ENCODE data around the gene NOP58. TPM values are rescaled to one million over a fixed set of nuclear protein-coding genes. Genes with fewer than 3 reads are reported as not detected.
"Not testable (repeated sequence)": the region's sequence is repeated elsewhere in the genome, so short reads cannot be mapped to it uniquely, and the experiment has no call there.

Gene NOP58, protein sequence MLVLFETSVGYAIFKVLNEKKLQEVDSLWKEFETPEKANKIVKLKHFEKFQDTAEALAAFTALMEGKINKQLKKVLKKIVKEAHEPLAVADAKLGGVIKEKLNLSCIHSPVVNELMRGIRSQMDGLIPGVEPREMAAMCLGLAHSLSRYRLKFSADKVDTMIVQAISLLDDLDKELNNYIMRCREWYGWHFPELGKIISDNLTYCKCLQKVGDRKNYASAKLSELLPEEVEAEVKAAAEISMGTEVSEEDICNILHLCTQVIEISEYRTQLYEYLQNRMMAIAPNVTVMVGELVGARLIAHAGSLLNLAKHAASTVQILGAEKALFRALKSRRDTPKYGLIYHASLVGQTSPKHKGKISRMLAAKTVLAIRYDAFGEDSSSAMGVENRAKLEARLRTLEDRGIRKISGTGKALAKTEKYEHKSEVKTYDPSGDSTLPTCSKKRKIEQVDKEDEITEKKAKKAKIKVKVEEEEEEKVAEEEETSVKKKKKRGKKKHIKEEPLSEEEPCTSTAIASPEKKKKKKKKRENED
- total RNA-seq, result 141 and 153 TPM in 2 replicates

GRCh38 chr2:202265467-202266277, at the start of gene NOP58:
TSS of gene NOP58 (plus strand) at chr2:202265763. CDS start at chr2:202265942, 179 bp downstream.
- no peak for TF ChIP-seq CTCF (IDR thresholded peaks at IDR 0.05)
- H3K36me3 Mint-ChIP-seq (ENCODE audit: low read depth), result peaks cover 11% of the 10 kb centered on the region
- ATAC-seq (ENCODE audit: low read depth), result peak; percentile 87
- ChIA-PET CTCF (interaction anchor here (0.8 kb wide), 1 partner anchor 27 kb away, joined by 5 read pairs; the partner anchor contains the start of gene SUMO1), POLR2A (interaction anchor here (0.5 to 2.3 kb wide), 8 partner anchors 22 to 622 kb away, joined by 3 to 13 read pairs (median 9); partner anchors contain the start of genes ALS2, SUMO1 and TMEM237)
- H3K4me3 Mint-ChIP-seq, result peak within 1 kb of the TSS; percentile 38
- H3K27ac Mint-ChIP-seq, result no peak within 1 kb of the TSS
- H3K27me3 Mint-ChIP-seq, result no peaks in the 10 kb centered on the region
- intact Hi-C loops (cut with micrococcal nuclease), result loop anchor here (1.0 to 10.0 kb wide), 18 partner anchors 27 to 1738 kb away; partner anchors contain the start of genes ALS2, BMPR2, CARF and CFLAR
- peak; percentile 78 for DNase-seq
- peaks cover 30% of the 10 kb centered on the region for H3K4me1 Mint-ChIP-seq
- no peaks in the 10 kb centered on the region for H3K9me3 Mint-ChIP-seq

GRCh38 chr2:202221873-202222272, 43.7 kb upstream of the NOP58 start:
- no peaks in the 10 kb centered on the region for H3K27me3 Mint-ChIP-seq
- H3K27ac Mint-ChIP-seq, result no peak overlapping the region
- H3K9me3 Mint-ChIP-seq, result no peaks in the 10 kb centered on the region
- H3K4me3 Mint-ChIP-seq, result no peak overlapping the region
- no peak for ATAC-seq (ENCODE audit: low read depth)
- no peak for TF ChIP-seq CTCF (IDR thresholded peaks at IDR 0.05)
- intact Hi-C loops (cut with micrococcal nuclease), result no loop called here
- no peak for DNase-seq
- H3K4me1 Mint-ChIP-seq, result peaks cover 12% of the 10 kb centered on the region
- POLR2A ChIA-PET, result interaction anchor here (1.1 kb wide), 1 partner anchor 157 kb away, joined by 4 read pairs; no protein-coding TSS in a partner anchor
- H3K36me3 Mint-ChIP-seq (ENCODE audit: low read depth), result peaks cover 55% of the 10 kb centered on the region
- CTCF ChIA-PET, result no interaction called here

DNA sequence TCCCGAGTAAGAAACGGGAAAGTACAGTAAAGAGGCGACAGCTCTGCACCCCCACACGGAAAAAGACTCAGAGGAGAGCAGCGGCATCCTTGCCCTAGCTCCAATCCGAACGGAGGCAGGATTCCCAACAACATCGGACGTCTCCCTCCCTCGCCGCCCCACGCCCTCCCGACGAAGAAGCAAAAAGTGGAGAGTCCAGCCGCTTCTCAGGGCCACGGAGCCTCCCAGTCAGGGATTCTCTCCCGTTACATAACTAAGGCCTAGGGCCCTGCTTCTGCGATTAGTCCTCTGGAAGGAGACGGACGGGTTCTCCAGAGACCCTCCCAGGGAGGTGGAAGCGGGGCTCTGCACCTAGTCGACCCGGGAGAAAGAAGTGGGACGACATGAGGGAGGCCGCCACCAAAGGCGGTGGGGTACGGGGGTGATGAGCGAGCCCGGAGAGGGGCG, 27.8 kb upstream of the NOP58 start:
- ChIA-PET CTCF (interaction anchor here (1.3 kb wide), 1 partner anchor 27 kb away, joined by 5 read pairs; no protein-coding TSS in a partner anchor), POLR2A (interaction anchor here (0.5 to 3.1 kb wide), 6 partner anchors 21 to 380 kb away, joined by 3 to 11 read pairs (median 4); partner anchors contain the start of gene NOP58)
- intact Hi-C loops (cut with micrococcal nuclease), result loop anchor here (1.0 to 10.0 kb wide), 6 partner anchors 27 to 1523 kb away; partner anchors contain the start of genes BZW1, CYP20A1, NBEAL1 and NOP58
- Mint-ChIP-seq H3K4me1 (peaks cover 43% of the 10 kb centered on the region), H3K27ac (peak overlapping the region; percentile 70), H3K36me3 (ENCODE audit: low read depth) (peaks cover 12% of the 10 kb centered on the region), H3K9me3 (no peaks in the 10 kb centered on the region), H3K4me3 (peak overlapping the region; percentile 100), H3K27me3 (no peaks in the 10 kb centered on the region)
- ATAC-seq (ENCODE audit: low read depth) (peak; percentile 43), DNase-seq (no peak)
- TF ChIP-seq CTCF (IDR thresholded peaks at IDR 0.05), result no peak

DNA sequence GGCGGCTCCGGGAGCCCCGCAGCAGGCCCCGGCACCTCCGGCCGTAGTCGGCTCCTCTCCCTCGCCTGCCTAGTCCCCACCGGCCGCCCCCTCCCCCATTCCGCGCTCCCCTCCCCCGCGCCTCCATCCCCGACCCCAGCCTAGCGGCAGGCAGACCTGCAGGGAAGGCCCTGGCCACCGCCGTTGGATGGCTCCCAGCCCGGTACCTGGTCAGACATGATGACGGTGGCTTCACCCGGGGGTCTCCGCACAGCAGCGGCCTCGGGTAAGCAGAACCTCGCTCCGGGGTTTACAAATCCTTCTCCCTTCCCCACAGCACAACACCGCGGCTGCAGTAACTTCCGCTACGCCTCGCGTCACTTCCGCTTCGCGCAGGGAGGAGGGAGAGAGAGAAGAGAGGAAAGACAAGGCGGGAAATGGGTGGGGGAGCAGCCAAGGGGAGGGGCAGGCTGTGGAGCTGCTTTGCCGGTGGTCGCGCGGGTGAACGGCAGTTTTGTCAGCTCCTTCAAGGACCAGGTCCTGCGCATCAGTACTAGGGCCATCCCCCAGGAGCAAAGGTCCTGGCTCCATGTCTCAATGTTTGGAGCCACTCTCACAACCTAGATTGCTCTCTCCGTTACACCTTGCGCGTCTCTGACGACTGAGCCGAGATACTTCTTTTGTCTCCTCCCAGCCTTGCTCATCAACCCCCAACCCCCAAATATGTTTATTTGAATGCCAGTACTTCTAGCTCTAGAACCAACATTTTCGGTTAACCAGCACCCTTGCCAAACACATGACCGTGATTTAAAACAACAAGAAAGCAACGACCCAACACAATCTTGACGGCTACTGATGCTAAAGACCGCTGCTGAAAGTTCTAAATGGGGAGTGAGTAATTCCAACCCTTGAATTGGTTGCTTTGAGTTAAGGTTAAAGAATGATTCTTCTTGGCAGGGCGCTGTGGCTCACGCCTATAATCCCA, 27.0 kb upstream of the NOP58 start, which contains the start of gene SUMO1:
Gene SUMO1, minus strand, starts transcription at position 364 of the 964 bp plus-strand sequence. Its CDS starts 146 bp downstream, at position 218.
- DNase-seq (peak; percentile 86), ATAC-seq (ENCODE audit: low read depth) (peak; percentile 94)
- POLR2A ChIA-PET, result interaction anchor here (0.7 to 3.1 kb wide), 7 partner anchors 19 to 1226 kb away, joined by 3 to 11 read pairs (median 5); partner anchors contain the start of genes BMPR2 and NOP58
- H3K27ac Mint-ChIP-seq, result peak within 1 kb of the TSS; percentile 93
- H3K4me3 Mint-ChIP-seq, result peak within 1 kb of the TSS; percentile 100
- H3K36me3 Mint-ChIP-seq (ENCODE audit: low read depth), result peaks cover 9% of the 10 kb centered on the region
- CTCF ChIA-PET, result interaction anchor here (1.3 kb wide), 1 partner anchor 26 kb away, joined by 5 read pairs; no protein-coding TSS in a partner anchor
- intact Hi-C loops (cut with micrococcal nuclease), result loop anchor here (1.0 to 10.0 kb wide), 6 partner anchors 27 to 1524 kb away; partner anchors contain the start of genes BZW1, CYP20A1, NBEAL1 and NOP58
- H3K4me1 Mint-ChIP-seq, result peaks cover 36% of the 10 kb centered on the region
- H3K9me3 Mint-ChIP-seq, result no peaks in the 10 kb centered on the region
- H3K27me3 Mint-ChIP-seq, result no peaks in the 10 kb centered on the region
- TF ChIP-seq CTCF (IDR thresholded peaks at IDR 0.05), result no peak

GRCh38 chr2:202247710-202248109, 17.9 kb upstream of the NOP58 start:
- CTCF ChIA-PET; H3K4me1 Mint-ChIP-seq; H3K9me3 Mint-ChIP-seq; H3K36me3 Mint-ChIP-seq (ENCODE audit: low read depth); intact Hi-C loops (cut with micrococcal nuclease); H3K27ac Mint-ChIP-seq; ATAC-seq (ENCODE audit: low read depth); DNase-seq; H3K4me3 Mint-ChIP-seq: not testable (repeated sequence)
- H3K27me3 Mint-ChIP-seq, result peaks cover 11% of the 10 kb centered on the region
- POLR2A ChIA-PET, result interaction anchor here (0.6 kb wide), 1 partner anchor 796 kb away, joined by 3 read pairs; the partner anchor contains the start of genes STRADB and TRAK2
